HepG2 (cell line): ENCODE measurements around the gene SDK1. TPM values are rescaled to one million over a fixed set of nuclear protein-coding genes. Genes with fewer than 3 reads are reported as not detected.

ENCODE experiments used
- ATAC-seq: fragments of 200-7000 bp; cut with Tn5 transposase; 3 replicates; pipeline ENCODE4 v1.9.1; 2020; ENCODE audit warnings: mild to moderate bottlenecking, moderate library complexity
- BruUV-seq: library from RNA; stranded (reverse); fragments of 400-500 nt; replicated peaks from 2 replicates; lab custom pipeline; 2021; lab: Mats Ljungman, UMichigan
- CTCF ChIA-PET: fragments of 300-600 bp; formaldehyde crosslinking; extraction: SDS; loops from one replicate; lab custom pipeline; 2021; ENCODE audit warnings: low total read pairs, inconsistent platforms, low intra/inter-chr PET ratio; lab: Yijun Ruan, JAX
- POLR2A ChIA-PET: fragments of 350-600 bp; sonication (Branson Sonifier 250); formaldehyde crosslinking; loops from one replicate; lab custom pipeline; 2020; ENCODE audit warnings: antibody characterized with exemption, inconsistent platforms; lab: Yijun Ruan, JAX
- DNase-seq: peaks from one replicate; pipeline ENCODE4 v3.0.0-alpha.2; 2015; ENCODE audit warnings: low spot score
- FAIRE-seq: peaks from 3 replicates; lab custom pipeline; 2011; peaks lifted over from hg19 to GRCh38; lab: Jason Lieb, UNC
- H2AFZ ChIP-seq: one replicate; pipeline ENCODE4 v1.6.1; 2011; ENCODE audit warnings: low read length, inconsistent platforms
- H3K27ac ChIP-seq: fragments of 300-600 bp; 3 replicates; pipeline ENCODE4 v1.8.0; 2011; ENCODE audit warnings: mixed run types, mild to moderate bottlenecking, mixed read lengths, low read length, inconsistent platforms; ENCODE audit not compliant: insufficient read depth; ENCODE audit errors: extremely low read length
- H3K27me3 ChIP-seq, 2 experiments: fragments of 200-600 bp in 1 of 2; 2 replicates in 1 of 2; 3 replicates in 1 of 2; pipeline versions ENCODE4 v1.6.0 to v1.8.0; 2011; ENCODE audit warnings: low read length in 2 of 2, mild to moderate bottlenecking in 2 of 2, moderate library complexity in 2 of 2, inconsistent platforms in 1 of 2; ENCODE audit not compliant: insufficient read depth in 2 of 2, control insufficient read depth in 1 of 2
- H3K36me3 ChIP-seq, 2 experiments: fragments of 200-600 bp in 1 of 2; replicated peaks in 1 of 2; 2 replicates in 1 of 2; 3 replicates in 1 of 2; pipeline versions ENCODE4 v1.5.1 to v1.8.0; 2011; ENCODE audit warnings: low read length in 2 of 2, inconsistent platforms in 1 of 2; ENCODE audit not compliant: insufficient read depth in 2 of 2, control insufficient read depth in 1 of 2
- H3K4me1 ChIP-seq: 2 replicates; pipeline ENCODE4 v1.5.1; 2012; ENCODE audit warnings: low read length, inconsistent platforms; ENCODE audit not compliant: insufficient read depth
- H3K4me2 ChIP-seq: 2 replicates; pipeline ENCODE4 v1.6.0; 2011; ENCODE audit warnings: low read depth, low read length, inconsistent platforms
- H3K4me3 ChIP-seq, 3 experiments: fragments of 200-600 bp in 1 of 3; sonication (generic), shearing (Covaris generic) in 1 of 3; replicated peaks in 1 of 3; 2 replicates each; pipeline ENCODE4 v1.5.1; 2011 to 2016; ENCODE audit warnings: low read length in 3 of 3, inconsistent platforms in 2 of 3, low read depth in 2 of 3, mild to moderate bottlenecking in 2 of 3, control low read depth in 1 of 3, mixed read lengths in 1 of 3; ENCODE audit not compliant: insufficient read depth in 1 of 3
- H3K79me2 ChIP-seq: one replicate; pipeline ENCODE4 v1.6.1; 2011; ENCODE audit warnings: low read length, inconsistent platforms; ENCODE audit not compliant: insufficient read depth
- H3K9ac ChIP-seq: 2 replicates; pipeline ENCODE4 v1.6.0; 2011; ENCODE audit warnings: mild to moderate bottlenecking, low read depth, low read length, inconsistent platforms; ENCODE audit not compliant: insufficient read depth
- H3K9me3 ChIP-seq: 2 replicates; pipeline ENCODE4 v1.5.1; 2012; ENCODE audit warnings: mild to moderate bottlenecking, low read length
- H4K20me1 ChIP-seq: 2 replicates; pipeline ENCODE4 v1.6.0; 2011; ENCODE audit warnings: inconsistent platforms, mild to moderate bottlenecking, low read length, moderate library complexity; ENCODE audit not compliant: insufficient read depth
- NONO ChIP-seq, 2 experiments: fragments of 450-650 bp in 1 of 2; sonication (generic) in 1 of 2; formaldehyde crosslinking in 1 of 2; IDR thresholded peaks in 1 of 2; conservative IDR thresholded peaks in 1 of 2; 2 replicates each; pipeline versions ENCODE4 v1.6.1 to v1.8.0; 2017 to 2022; ENCODE audit warnings: mild to moderate bottlenecking in 1 of 2, missing genetic modification reagents in 1 of 2, moderate library complexity in 1 of 2
- RARA ChIP-seq: IDR thresholded peaks from 2 replicates; pipeline ENCODE4 v1.6.1; 2016; ENCODE audit warnings: missing genetic modification reagents, missing compliant biosample characterization
- ZBTB42 ChIP-seq: sonication (generic); formaldehyde crosslinking; IDR thresholded peaks from 2 replicates; pipeline ENCODE4 v1.5.0; 2020; ENCODE audit warnings: mild to moderate bottlenecking, missing genetic modification reagents
- ZNF251 ChIP-seq: sonication (generic); formaldehyde crosslinking; IDR thresholded peaks from 2 replicates; pipeline ENCODE4 v1.9.0; 2021; ENCODE audit warnings: mild to moderate bottlenecking, missing genetic modification reagents
- ZNF670 ChIP-seq: sonication (generic); formaldehyde crosslinking; IDR thresholded peaks from 2 replicates; pipeline ENCODE4 v1.8.0; 2022; ENCODE audit warnings: mild to moderate bottlenecking, missing genetic modification reagents, borderline replicate concordance
- WGBS: methylation state at CpG from one replicate; pipeline ENCODE4 v1.1.6; 2017; ENCODE audit warnings: low lambda C conversion rate; 5-methylcytosine and 5-hydroxymethylcytosine counted together
- in situ Hi-C: cut with HindIII; loops from 2 replicates; pipeline ENCODE4 v1.10.0; 2017; ENCODE audit warnings: low pct_unique_long_range_greater_than_20kb; ENCODE audit not compliant: extremely low pct_ligation_motif_present
- intact Hi-C: fragments of 100-400 bp; cut with micrococcal nuclease; formaldehyde crosslinking; loops from one replicate; pipeline ENCODE4 v1.10.0; 2022; ENCODE audit not compliant: unreplicated experiment
- polyA plus RNA-seq, 8 experiments: library from polyadenylated mRNA; depleted of rRNA in 3 of 8; stranded (reverse) in 7 of 8; unstranded in 1 of 8; fragments of >200 nt; fragmentation: Illumina TruSeq in 4 of 8; extraction: Trizol in 4 of 8; gene quantifications; 2 replicates each; pipeline versions ENCODE4 v1.2.1 to v1.2.3, GENCODE V29; 2011 to 2016; ENCODE audit warnings: low read depth in 4 of 8, missing spikeins in 1 of 8, mixed read lengths in 1 of 8; ENCODE audit not compliant: insufficient read depth in 1 of 8
- total RNA-seq, 5 experiments: library from RNA; depleted of rRNA; stranded (reverse); fragments of >200 nt; fragmentation: Illumina TruSeq; extraction: Trizol; gene quantifications; 2 replicates each; pipeline ENCODE4 v1.2.3, GENCODE V29; 2016; ENCODE audit warnings: low read depth in 1 of 5
- TF ChIP-seq, protein P1 (sequence below): sonication (generic); formaldehyde crosslinking; IDR thresholded peaks from 2 replicates; pipeline ENCODE4 v1.5.1; 2020; ENCODE audit warnings: missing genetic modification reagents, mild to moderate bottlenecking, borderline replicate concordance
- TF ChIP-seq, protein P2 (sequence below): sonication (generic); formaldehyde crosslinking; IDR thresholded peaks from 2 replicates; pipeline ENCODE4 v1.4.0; 2020; ENCODE audit warnings: missing genetic modification reagents, borderline replicate concordance
- TF ChIP-seq, protein P3 (sequence below): sonication (generic); formaldehyde crosslinking; IDR thresholded peaks from 2 replicates; pipeline ENCODE4 v1.5.0; 2020; ENCODE audit warnings: missing genetic modification reagents
- TF ChIP-seq, protein P4 (sequence below): sonication (generic); formaldehyde crosslinking; IDR thresholded peaks from 2 replicates; pipeline ENCODE4 v1.4.0; 2020; ENCODE audit warnings: missing genetic modification reagents

SDK1 gene
- total and polyA plus RNA-seq, 2 of the 13 experiments (the other 11 are each of a cell fraction or from before 2014, with no cell fraction given): 0.35 to 2.4 TPM

DNA sequence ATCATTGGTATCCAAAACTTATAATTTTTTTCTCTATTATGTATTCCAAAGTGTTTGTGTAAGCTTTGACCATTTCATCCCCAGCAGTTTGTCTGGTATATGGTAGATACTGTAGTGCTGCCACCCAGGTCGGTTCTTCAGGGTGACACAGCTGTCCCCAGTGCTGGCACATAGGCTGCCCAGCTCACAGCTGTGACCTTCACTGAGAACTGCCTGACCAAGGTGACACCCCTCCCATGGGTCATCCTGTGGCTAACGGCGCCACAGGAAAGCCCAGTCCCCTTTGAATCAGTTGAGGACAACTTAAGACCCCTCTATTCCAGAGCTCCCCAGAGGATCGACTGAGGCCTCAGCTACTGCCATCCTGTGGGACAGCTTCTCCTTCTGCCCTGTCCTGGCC lies 736.8 kb downstream of the SDK1 start:
- in situ Hi-C loops (no loop called here), intact Hi-C loops (no loop called here)
- Histone ChIP-seq H3K79me2 (no peaks in the 10 kb centered on the region), H3K4me3 (no peak overlapping the region), H4K20me1 (no peaks in the 10 kb centered on the region), H3K4me2 (no peak overlapping the region), H3K36me3 (no peaks in the 10 kb centered on the region), H3K27ac (no peak overlapping the region), H3K9me3 (no peaks in the 10 kb centered on the region), H3K4me1 (no peaks in the 10 kb centered on the region), H3K27me3 (no peaks in the 10 kb centered on the region), H3K9ac (no peak overlapping the region), H2AFZ (no peak overlapping the region)
- ChIA-PET POLR2A (no interaction called here), CTCF (no interaction called here)
- no peak for DNase-seq
- no TSS peak for BruUV-seq
- 87% methylated on average over 4 of the region's 4 CpGs for WGBS
- TF ChIP-seq, protein P1, sequence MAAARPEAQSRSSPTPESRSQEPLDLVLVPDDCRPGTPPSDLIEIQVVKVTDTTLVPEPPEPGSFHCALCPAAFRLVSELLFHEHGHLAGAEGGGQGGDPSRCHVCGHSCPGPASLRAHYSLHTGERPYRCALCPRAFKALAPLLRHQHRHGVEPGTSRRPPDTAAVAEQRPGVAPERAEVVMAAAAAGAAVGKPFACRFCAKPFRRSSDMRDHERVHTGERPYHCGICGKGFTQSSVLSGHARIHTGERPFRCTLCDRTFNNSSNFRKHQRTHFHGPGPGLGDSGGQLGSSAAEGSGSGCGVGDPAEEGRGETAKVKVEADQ (CRISPR knock-in tag): no peak
- no peak for TF ChIP-seq ZNF251 (CRISPR knock-in tag)
- FAIRE-seq: no peak
- no peak for ATAC-seq

DNA sequence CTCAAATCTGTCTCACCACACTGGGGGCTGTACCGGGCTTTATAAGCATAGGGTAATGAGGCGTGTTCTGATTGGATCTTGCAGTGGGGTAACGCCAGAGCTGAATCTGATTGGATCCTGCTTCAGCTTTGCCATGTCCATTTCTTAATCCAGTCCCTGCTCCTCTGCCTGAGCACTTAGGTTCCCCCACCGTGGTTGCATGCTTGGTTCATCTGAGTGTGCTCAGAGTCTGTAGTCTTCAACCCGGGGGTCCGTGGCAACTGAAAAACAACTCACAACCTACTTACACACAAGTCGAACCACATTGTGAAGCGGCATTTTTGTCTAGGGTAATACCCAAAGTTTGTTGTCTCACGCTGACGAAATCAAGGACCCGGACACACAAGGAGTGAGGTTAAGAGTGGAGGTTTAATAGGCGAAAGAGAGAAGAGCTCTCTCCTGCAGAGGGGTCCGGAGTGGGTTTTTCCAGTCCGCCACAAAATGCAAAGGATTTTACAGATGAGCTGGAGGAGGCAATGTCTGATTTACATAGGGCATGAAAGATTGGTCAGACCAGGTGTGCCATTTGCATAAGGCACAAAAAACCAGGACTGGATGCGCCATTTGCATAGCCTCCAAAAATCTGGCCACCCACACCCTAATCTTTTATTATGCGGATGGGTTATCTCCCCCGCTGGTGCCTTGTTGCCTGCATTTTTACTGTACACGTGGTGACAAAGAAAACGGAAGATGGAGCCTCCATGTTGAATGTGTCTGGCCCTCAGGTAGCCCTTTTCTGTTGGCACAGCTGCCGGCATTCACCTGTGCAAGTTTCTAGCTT lies 739.3 kb downstream of the SDK1 start:
- no peak overlapping the region for H2AFZ ChIP-seq
- no peaks in the 10 kb centered on the region for H3K79me2 ChIP-seq
- no peaks in the 10 kb centered on the region for H4K20me1 ChIP-seq
- H3K36me3 ChIP-seq: no peaks in the 10 kb centered on the region
- intact Hi-C loops (no loop called here), in situ Hi-C loops (no loop called here)
- no peak for FAIRE-seq
- H3K27ac ChIP-seq: no peak overlapping the region
- ChIA-PET POLR2A (no interaction called here), CTCF (no interaction called here)
- 92% methylated on average over 20 of the region's 20 CpGs for WGBS
- H3K27me3 ChIP-seq: no peaks in the 10 kb centered on the region
- no peak for ATAC-seq
- H3K9ac ChIP-seq: no peak overlapping the region
- DNase-seq: no peak
- no peaks in the 10 kb centered on the region for H3K9me3 ChIP-seq
- H3K4me1 ChIP-seq: no peaks in the 10 kb centered on the region
- no peak overlapping the region for H3K4me2 ChIP-seq
- no TSS peak for BruUV-seq
- no peak overlapping the region for H3K4me3 ChIP-seq
- no peak for TF ChIP-seq ZNF670 (CRISPR knock-in tag)
- TF ChIP-seq, protein P2, sequence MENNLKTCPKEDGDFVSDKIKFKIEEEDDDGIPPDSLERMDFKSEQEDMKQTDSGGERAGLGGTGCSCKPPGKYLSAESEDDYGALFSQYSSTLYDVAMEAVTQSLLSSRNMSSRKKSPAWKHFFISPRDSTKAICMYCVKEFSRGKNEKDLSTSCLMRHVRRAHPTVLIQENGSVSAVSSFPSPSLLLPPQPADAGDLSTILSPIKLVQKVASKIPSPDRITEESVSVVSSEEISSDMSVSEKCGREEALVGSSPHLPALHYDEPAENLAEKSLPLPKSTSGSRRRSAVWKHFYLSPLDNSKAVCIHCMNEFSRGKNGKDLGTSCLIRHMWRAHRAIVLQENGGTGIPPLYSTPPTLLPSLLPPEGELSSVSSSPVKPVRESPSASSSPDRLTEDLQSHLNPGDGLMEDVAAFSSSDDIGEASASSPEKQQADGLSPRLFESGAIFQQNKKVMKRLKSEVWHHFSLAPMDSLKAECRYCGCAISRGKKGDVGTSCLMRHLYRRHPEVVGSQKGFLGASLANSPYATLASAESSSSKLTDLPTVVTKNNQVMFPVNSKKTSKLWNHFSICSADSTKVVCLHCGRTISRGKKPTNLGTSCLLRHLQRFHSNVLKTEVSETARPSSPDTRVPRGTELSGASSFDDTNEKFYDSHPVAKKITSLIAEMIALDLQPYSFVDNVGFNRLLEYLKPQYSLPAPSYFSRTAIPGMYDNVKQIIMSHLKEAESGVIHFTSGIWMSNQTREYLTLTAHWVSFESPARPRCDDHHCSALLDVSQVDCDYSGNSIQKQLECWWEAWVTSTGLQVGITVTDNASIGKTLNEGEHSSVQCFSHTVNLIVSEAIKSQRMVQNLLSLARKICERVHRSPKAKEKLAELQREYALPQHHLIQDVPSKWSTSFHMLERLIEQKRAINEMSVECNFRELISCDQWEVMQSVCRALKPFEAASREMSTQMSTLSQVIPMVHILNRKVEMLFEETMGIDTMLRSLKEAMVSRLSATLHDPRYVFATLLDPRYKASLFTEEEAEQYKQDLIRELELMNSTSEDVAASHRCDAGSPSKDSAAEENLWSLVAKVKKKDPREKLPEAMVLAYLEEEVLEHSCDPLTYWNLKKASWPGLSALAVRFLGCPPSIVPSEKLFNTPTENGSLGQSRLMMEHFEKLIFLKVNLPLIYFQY (CRISPR knock-in tag): no peak
- no peak for TF ChIP-seq RARA (CRISPR knock-in tag)
- TF ChIP-seq, protein P3, sequence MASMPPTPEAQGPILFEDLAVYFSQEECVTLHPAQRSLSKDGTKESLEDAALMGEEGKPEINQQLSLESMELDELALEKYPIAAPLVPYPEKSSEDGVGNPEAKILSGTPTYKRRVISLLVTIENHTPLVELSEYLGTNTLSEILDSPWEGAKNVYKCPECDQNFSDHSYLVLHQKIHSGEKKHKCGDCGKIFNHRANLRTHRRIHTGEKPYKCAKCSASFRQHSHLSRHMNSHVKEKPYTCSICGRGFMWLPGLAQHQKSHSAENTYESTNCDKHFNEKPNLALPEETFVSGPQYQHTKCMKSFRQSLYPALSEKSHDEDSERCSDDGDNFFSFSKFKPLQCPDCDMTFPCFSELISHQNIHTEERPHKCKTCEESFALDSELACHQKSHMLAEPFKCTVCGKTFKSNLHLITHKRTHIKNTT (CRISPR knock-in tag): no peak
- no peak for TF ChIP-seq NONO (IDR thresholded peaks at IDR 0.05)
- TF ChIP-seq NONO (CRISPR knock-in tag; conservative IDR thresholded peaks at IDR 0.05): no peak
- TF ChIP-seq ZBTB42 (CRISPR knock-in tag): no peak
- TF ChIP-seq, protein P4, sequence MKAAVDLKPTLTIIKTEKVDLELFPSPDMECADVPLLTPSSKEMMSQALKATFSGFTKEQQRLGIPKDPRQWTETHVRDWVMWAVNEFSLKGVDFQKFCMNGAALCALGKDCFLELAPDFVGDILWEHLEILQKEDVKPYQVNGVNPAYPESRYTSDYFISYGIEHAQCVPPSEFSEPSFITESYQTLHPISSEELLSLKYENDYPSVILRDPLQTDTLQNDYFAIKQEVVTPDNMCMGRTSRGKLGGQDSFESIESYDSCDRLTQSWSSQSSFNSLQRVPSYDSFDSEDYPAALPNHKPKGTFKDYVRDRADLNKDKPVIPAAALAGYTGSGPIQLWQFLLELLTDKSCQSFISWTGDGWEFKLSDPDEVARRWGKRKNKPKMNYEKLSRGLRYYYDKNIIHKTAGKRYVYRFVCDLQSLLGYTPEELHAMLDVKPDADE: no peak
